Mucosa of stomach (tissue), 1 donor: ENCODE data around the gene ITPR3.

Source experiments
- H3K27me3 ChIP-seq: one replicate; pipeline ENCODE4 v1.7.0; 2013; ENCODE audit warnings: mild to moderate bottlenecking, low read length; ENCODE audit not compliant: control insufficient read depth, insufficient read depth
- H3K36me3 ChIP-seq: one replicate; pipeline ENCODE4 v1.7.0; 2013; ENCODE audit warnings: low read length; ENCODE audit not compliant: control insufficient read depth, insufficient read depth
- H3K4me1 ChIP-seq: one replicate; pipeline ENCODE4 v1.7.0; 2013; ENCODE audit warnings: mild to moderate bottlenecking, low read length; ENCODE audit not compliant: control insufficient read depth, insufficient read depth
- H3K4me3 ChIP-seq: one replicate; pipeline ENCODE4 v1.7.0; 2013; ENCODE audit warnings: low read length
- H3K9ac ChIP-seq: one replicate; pipeline ENCODE4 v1.7.0; 2013; ENCODE audit warnings: mild to moderate bottlenecking, low read length, moderate library complexity
- H3K9me3 ChIP-seq: one replicate; pipeline ENCODE4 v1.7.0; 2013; ENCODE audit warnings: mild to moderate bottlenecking, low read length, moderate library complexity; ENCODE audit not compliant: control insufficient read depth
- donor health status: Pancreatic carcinoma.

ITPR3 gene

DNA sequence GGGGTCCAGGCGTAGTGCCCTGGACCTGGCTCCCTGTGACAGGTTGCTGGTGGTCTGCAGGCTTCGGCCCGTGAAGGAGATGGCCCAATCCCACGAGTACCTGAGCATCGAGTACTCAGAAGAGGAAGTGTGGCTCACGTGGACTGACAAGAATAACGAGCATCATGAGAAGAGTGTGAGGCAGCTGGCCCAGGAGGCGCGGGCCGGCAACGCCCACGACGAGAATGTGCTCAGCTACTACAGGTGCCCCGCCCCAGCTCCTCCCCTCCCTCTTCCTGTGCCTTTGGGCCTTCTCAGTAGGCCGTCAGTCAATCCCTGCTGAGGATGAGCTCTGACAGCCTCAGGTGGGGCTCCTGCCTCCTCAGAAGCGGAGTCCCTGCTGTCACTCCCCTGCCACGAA is 47.8 kb downstream of the ITPR3 start:
- Histone ChIP-seq H3K36me3 (peaks cover 43% of the 10 kb centered on the region), H3K9me3 (no peaks in the 10 kb centered on the region), H3K4me1 (peaks cover 18% of the 10 kb centered on the region), H3K27me3 (no peaks in the 10 kb centered on the region), H3K4me3 (no peak overlapping the region), H3K9ac (no peak overlapping the region)

DNA sequence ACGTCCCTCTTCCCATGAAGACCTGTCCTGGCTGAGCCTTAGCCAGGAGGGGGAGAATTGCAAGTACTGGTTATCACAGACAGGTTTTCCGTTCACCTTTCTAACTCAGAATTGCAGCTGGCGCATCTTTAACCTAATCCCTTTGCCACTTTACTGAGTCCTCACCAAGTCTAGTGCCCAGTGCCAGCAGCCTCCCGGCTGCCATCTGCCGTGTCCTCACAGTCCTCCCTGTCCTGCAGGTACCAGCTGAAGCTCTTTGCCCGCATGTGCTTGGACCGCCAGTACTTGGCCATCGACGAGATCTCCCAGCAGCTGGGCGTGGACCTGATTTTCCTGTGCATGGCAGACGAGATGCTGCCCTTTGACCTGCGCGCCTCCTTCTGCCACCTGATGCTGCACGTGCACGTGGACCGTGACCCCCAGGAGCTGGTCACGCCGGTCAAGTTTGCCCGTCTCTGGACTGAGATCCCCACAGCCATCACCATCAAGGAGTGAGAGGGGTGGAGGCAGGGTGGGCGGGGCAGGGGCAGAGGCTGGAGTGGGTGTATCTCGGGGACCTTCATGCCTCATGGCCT is 49.1 kb downstream of the ITPR3 start:
- H3K4me1 ChIP-seq, result peaks cover 18% of the 10 kb centered on the region
- H3K9ac ChIP-seq, result no peak overlapping the region
- H3K36me3 ChIP-seq, result peaks cover 32% of the 10 kb centered on the region
- H3K9me3 ChIP-seq, result no peaks in the 10 kb centered on the region
- no peak overlapping the region for H3K4me3 ChIP-seq
- H3K27me3 ChIP-seq, result no peaks in the 10 kb centered on the region

DNA sequence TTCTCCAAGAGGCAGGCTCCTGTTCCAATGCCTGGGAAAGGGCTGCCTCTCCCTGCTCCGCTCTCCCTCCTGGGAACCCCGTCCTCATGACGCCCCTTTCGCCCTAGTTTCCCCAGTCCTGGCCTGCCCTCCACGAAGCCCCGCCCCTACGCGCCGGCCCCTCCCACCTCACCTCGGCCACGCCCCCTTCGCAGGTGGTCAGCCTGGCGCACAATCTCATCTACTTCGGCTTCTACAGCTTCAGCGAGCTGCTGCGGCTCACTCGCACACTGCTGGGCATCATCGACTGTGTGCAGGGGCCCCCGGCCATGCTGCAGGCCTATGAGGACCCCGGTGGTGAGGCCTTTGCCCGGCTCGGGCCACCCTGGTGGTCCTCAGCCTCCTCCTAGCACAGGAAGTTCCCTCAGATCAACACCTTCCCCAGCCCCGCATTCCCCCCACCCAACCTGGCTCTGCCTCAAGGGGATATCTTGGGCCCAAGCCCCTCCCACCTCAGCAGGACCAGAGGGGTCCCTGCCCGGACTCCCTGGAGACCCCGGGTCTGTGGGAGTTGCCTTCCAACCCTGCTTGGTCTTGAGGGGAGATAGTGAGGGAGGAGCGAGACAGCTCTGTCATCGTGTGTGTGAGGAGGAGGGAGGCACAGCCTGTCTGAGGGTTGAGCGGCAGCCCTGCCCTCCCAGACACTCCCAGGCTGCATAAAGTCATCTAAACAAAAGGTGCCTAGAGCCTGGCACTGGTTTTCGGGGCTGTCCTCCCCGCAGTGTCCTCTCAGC is 50.0 kb downstream of the ITPR3 start:
- H3K36me3 ChIP-seq, result peaks cover 32% of the 10 kb centered on the region
- no peaks in the 10 kb centered on the region for H3K27me3 ChIP-seq
- no peaks in the 10 kb centered on the region for H3K9me3 ChIP-seq
- peaks cover 18% of the 10 kb centered on the region for H3K4me1 ChIP-seq
- H3K4me3 ChIP-seq, result no peak overlapping the region
- H3K9ac ChIP-seq, result no peak overlapping the region

DNA sequence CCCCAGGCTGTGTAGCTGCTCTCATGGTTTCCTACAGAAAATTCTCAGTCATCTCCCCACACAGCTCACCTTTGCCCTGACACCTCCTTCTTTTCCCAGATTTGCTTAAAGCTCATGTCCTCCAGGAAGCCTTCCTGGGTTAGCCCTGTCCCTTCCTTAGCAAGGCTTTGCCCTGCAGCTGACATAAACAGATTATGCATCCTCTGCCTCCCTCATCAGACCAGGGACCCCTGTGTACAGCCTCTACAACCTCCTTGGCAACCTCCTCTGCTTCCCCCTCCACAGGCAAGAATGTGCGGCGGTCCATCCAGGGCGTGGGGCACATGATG is 50.6 kb downstream of the ITPR3 start:
- H3K36me3 ChIP-seq, result peaks cover 34% of the 10 kb centered on the region
- peaks cover 18% of the 10 kb centered on the region for H3K4me1 ChIP-seq
- no peaks in the 10 kb centered on the region for H3K9me3 ChIP-seq
- H3K9ac ChIP-seq, result no peak overlapping the region
- H3K4me3 ChIP-seq, result no peak overlapping the region
- H3K27me3 ChIP-seq, result no peaks in the 10 kb centered on the region

DNA sequence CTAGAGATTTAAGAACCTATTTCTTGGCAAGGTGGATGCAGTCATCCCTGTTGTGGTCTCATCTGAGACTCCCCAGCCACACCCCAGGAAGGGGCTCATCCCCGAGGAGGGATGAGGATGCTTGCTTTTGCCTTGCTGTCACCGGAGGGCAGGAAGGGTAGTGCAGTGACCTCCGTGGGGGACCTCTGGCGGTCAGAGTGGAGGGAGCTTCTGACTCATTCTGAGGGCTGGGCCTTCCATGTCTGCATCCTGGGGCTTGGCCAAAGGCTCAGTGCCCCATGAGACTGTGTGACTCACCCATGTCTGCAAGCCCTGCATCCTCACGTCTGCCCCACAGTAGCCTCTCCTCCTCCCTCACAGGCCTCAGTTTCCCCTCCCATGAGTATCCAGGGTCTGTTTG is 51.7 kb downstream of the ITPR3 start:
- Histone ChIP-seq H3K4me1 (peaks cover 18% of the 10 kb centered on the region), H3K4me3 (no peak overlapping the region), H3K9me3 (no peaks in the 10 kb centered on the region), H3K9ac (peak overlapping the region; percentile 23), H3K27me3 (no peaks in the 10 kb centered on the region), H3K36me3 (peaks cover 34% of the 10 kb centered on the region)

DNA sequence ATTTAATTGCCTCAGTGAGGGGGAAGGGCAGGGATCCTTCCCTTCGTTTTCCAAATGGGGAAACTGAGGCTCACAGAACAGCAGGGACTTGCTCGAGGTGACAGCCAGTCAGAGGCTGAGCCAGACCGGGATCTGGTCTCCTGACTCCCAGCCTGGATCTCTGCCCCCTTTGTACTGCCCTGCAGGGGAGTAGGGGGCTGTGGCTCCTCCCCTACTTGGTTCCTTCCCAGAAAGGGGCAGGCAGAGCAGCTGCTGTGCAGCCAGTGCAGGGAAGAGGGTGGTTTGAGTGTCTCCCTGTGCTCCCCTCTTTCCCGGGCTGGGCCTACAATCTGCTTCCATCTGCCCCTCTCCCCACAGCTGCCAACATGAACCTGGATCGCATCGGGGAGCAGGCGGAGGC is 52.7 kb downstream of the ITPR3 start:
- no peaks in the 10 kb centered on the region for H3K9me3 ChIP-seq
- H3K9ac ChIP-seq, result no peak overlapping the region
- H3K36me3 ChIP-seq, result peaks cover 38% of the 10 kb centered on the region
- no peak overlapping the region for H3K4me3 ChIP-seq
- H3K4me1 ChIP-seq, result peaks cover 11% of the 10 kb centered on the region
- H3K27me3 ChIP-seq, result no peaks in the 10 kb centered on the region

DNA sequence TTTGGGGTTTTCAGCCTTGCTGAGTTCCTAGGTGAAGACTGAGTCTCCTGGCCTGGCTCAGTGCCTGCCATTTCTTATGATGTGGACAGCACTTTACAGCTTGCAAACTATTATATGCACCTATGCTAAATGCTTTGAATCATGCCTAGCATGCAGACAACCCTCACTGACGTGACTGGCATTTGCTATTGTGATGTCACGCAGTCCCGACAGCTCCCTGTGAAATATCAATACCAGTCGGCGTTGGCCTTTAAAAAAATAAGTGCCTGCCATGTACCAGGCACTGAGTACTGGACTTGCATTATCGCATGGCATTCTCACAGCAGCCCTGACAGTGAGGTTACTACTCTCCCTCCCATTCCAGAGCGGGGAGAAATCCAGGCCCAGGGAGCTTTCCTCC is 54.8 kb downstream of the ITPR3 start:
- H3K27me3 ChIP-seq, result no peaks in the 10 kb centered on the region
- H3K4me1 ChIP-seq, result peaks cover 8% of the 10 kb centered on the region
- no peaks in the 10 kb centered on the region for H3K9me3 ChIP-seq
- no peak overlapping the region for H3K9ac ChIP-seq
- H3K36me3 ChIP-seq, result peaks cover 42% of the 10 kb centered on the region
- H3K4me3 ChIP-seq, result no peak overlapping the region

DNA sequence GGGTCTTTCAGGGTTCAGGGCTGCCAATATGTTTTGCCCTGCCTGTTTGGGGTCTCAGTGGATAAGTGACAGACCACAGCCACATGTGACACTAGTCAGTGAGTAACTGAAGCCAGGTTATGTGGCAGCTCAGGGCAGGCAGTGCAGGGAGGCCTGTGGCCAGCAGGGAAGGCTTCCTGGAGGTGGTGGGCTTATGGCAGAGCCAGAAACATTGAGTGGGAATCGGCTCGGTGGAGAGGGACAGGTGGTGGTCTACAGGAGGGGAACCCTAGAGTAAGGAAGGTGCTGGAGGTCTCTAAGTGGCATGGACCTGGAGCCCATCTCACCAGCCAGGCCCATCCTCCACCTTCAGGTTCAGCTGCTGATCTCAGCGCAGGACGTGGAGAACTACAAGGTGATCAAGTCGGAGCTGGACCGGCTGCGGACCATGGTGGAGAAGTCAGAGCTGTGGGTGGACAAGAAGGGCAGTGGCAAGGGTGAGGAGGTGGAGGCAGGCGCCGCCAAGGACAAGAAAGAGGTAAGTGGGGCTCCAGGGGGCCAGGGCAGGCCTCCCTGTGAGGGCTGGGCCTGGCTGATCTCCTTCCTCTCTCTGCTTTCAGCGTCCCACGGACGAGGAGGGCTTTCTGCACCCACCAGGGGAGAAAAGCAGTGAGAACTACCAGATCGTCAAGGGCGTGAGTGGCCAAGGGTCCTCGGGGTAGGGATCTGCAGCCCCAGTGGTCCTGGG is 55.5 kb downstream of the ITPR3 start:
- H3K36me3 ChIP-seq, result peaks cover 41% of the 10 kb centered on the region
- no peaks in the 10 kb centered on the region for H3K27me3 ChIP-seq
- H3K9ac ChIP-seq, result no peak overlapping the region
- H3K9me3 ChIP-seq, result no peaks in the 10 kb centered on the region
- peaks cover 8% of the 10 kb centered on the region for H3K4me1 ChIP-seq
- H3K4me3 ChIP-seq, result no peak overlapping the region

DNA sequence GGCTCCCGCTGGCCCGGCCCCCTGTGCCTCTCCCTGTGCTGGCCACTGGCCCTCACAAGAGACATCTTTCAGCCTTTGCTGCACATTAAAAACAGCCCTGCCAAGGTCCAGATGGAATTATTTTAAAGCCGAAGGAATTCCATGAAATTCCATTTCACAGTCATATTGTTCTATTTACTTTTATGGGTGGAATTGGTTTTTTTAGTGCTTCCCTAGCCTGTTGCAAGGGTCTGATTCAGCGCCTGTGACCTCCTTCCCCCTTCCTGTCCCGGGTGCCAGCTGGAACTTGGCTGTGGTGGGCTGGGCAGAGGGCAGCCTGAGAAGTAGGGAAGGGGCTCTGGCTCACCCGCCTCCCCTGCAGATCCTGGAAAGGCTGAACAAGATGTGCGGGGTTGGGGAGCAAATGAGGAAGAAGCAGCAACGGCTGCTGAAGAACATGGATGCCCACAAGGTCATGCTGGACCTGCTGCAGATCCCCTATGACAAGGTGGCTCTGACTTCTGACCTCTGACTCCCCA is 56.1 kb downstream of the ITPR3 start:
- Histone ChIP-seq H3K27me3 (no peaks in the 10 kb centered on the region), H3K9me3 (no peaks in the 10 kb centered on the region), H3K4me3 (no peak overlapping the region), H3K9ac (no peak overlapping the region), H3K4me1 (peaks cover 8% of the 10 kb centered on the region), H3K36me3 (peaks cover 36% of the 10 kb centered on the region)

DNA sequence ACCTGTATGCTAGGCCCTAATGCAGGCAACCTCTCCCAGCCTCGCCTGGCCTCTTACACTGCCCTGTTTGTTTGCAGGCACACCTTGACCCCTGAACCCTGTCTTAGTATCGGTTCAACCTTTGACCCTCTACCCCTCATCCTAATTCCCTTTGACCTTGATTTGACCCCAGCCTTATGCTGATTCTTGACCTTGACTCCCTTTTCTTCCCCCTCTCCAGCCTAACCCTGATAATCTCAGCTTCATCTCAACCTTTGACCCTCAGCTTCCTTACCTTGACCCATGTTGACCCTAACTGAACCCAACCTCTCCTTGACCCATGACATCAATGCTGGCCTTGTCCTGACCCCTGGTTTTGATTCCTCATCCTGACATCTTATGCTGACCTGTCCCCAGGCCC is 56.6 kb downstream of the ITPR3 start:
- H3K27me3 ChIP-seq, result no peaks in the 10 kb centered on the region
- peaks cover 7% of the 10 kb centered on the region for H3K4me1 ChIP-seq
- no peak overlapping the region for H3K4me3 ChIP-seq
- no peak overlapping the region for H3K9ac ChIP-seq
- peaks cover 36% of the 10 kb centered on the region for H3K36me3 ChIP-seq
- no peaks in the 10 kb centered on the region for H3K9me3 ChIP-seq

DNA sequence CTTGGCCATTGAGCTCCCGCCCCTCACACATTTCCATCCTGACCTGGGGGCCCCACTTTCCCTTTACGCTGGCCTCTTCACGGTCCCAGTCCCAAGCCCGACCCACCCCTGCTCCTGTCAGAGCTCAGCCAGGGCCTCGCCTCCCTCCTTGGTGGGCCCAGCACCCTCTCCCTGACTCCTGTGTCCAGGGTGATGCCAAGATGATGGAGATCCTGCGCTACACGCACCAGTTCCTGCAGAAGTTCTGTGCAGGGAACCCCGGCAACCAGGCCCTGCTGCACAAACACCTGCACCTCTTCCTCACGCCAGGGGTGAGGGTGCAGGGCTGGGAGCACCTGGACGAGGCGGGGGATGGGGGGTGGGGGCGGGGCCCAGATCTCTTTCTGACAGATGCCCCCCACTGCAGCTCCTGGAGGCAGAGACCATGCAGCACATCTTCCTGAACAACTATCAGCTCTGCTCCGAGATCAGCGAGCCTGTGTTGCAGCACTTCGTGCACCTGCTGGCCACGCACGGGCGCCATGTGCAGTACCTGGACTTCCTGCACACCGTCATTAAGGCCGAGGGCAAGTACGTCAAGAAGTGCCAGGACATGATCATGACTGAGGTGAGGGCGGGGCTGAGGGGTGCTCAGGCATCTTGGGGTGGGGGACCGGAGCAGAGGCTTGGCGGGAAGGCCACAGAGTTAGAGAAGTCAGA is 57.3 kb downstream of the ITPR3 start:
- Histone ChIP-seq H3K9me3 (no peaks in the 10 kb centered on the region), H3K4me3 (no peak overlapping the region), H3K36me3 (peaks cover 29% of the 10 kb centered on the region), H3K9ac (no peak overlapping the region), H3K4me1 (peaks cover under 1% of the 10 kb centered on the region), H3K27me3 (no peaks in the 10 kb centered on the region)
